GM15510 (cell line): ENCODE measurements around the gene NMRAL1.
A peak's percentile ranks its signal among the peaks of the same experiment; 100 is the strongest.

ENCODE experiments used
- POLR2A ChIP-seq: IDR thresholded peaks from 3 replicates; pipeline ENCODE4 v1.6.1; 2011; ENCODE audit warnings: borderline replicate concordance; ENCODE audit not compliant: insufficient read length; ENCODE audit errors: extremely low read depth

The NMRAL1 gene

GRCh38 chr16:4474192-4474961 lies at the start of gene NMRAL1:
NMRAL1 (minus strand) TSS chr16:4474625; CDS start chr16:4474132, 493 bp downstream.
- TF ChIP-seq POLR2A: peak; percentile 83

- TF ChIP-seq POLR2A: no peak
Observed at GRCh38 chr16:4523686-4524085, 49.3 kb upstream of the NMRAL1 start.

- no peak for TF ChIP-seq POLR2A
Observed at GRCh38 chr16:4522051-4522581, 47.7 kb upstream of the NMRAL1 start.

- TF ChIP-seq POLR2A: no peak
Observed at GRCh38 chr16:4520913-4521312, 46.5 kb upstream of the NMRAL1 start.

- TF ChIP-seq POLR2A: no peak
Observed at GRCh38 chr16:4519274-4520058, 45.0 kb upstream of the NMRAL1 start.

- no peak for TF ChIP-seq POLR2A
Observed at GRCh38 chr16:4517812-4518680, 43.6 kb upstream of the NMRAL1 start.

- no peak for TF ChIP-seq POLR2A
Observed at GRCh38 chr16:4515611-4516233, 41.3 kb upstream of the NMRAL1 start.

GRCh38 chr16:4514606-4515005 lies 40.2 kb upstream of the NMRAL1 start:
- no peak for TF ChIP-seq POLR2A

- TF ChIP-seq POLR2A: no peak
Observed at GRCh38 chr16:4513881-4514280, 39.5 kb upstream of the NMRAL1 start.

GRCh38 chr16:4513086-4513860 lies 38.8 kb upstream of the NMRAL1 start:
- TF ChIP-seq POLR2A: no peak

GRCh38 chr16:4512473-4512872 lies 38.0 kb upstream of the NMRAL1 start:
- TF ChIP-seq POLR2A: no peak

GRCh38 chr16:4511441-4512082 lies 37.1 kb upstream of the NMRAL1 start:
- no peak for TF ChIP-seq POLR2A

GRCh38 chr16:4510747-4511426 lies 36.5 kb upstream of the NMRAL1 start:
- no peak for TF ChIP-seq POLR2A

GRCh38 chr16:4510131-4510530 lies 35.7 kb upstream of the NMRAL1 start:
- no peak for TF ChIP-seq POLR2A
